K562 (cell line): ENCODE data around the gene CALU. TPM values are rescaled to one million over a fixed set of nuclear protein-coding genes. Genes with fewer than 3 reads are reported as not detected.
A peak's percentile ranks its signal among the peaks of the same experiment; 100 is the strongest.

Experiments used
- ARHGAP35 ChIP-seq: fragments of 450-650 bp; IDR thresholded peaks from 2 replicates; pipeline ENCODE4 v1.6.1; 2018; ENCODE audit not compliant: partially characterized antibody
- CCNT2 ChIP-seq: IDR thresholded peaks from 2 replicates; pipeline ENCODE4 v1.6.1; 2011; ENCODE audit warnings: borderline replicate concordance, low read depth, mild to moderate bottlenecking, moderate library complexity, mixed read lengths, low read length; ENCODE audit not compliant: insufficient read length; ENCODE audit errors: extremely low read depth
- CEBPZ ChIP-seq: fragments of 150-350 bp; IDR thresholded peaks from 2 replicates; pipeline ENCODE4 v1.6.1; 2014; ENCODE audit warnings: low read depth, mild to moderate bottlenecking, low read length, borderline replicate concordance
- CHCHD3 ChIP-seq: fragments of 250-450 bp; sonication (Bioruptor Pico); IDR thresholded peaks from 2 replicates; pipeline ENCODE4 v2.1.2; 2022; ENCODE audit warnings: mild to moderate bottlenecking
- ELK1 ChIP-seq: sonication (generic); formaldehyde crosslinking; IDR thresholded peaks from 2 replicates; pipeline ENCODE4 v1.8.1; 2022; ENCODE audit warnings: missing genetic modification reagents
- HMBOX1 ChIP-seq: sonication (generic); IDR thresholded peaks from 2 replicates; pipeline ENCODE4 v1.6.1; 2016
- HOXB6 ChIP-seq: fragments of 250-450 bp; sonication (Bioruptor Pico); IDR thresholded peaks from 2 replicates; pipeline ENCODE4 v1.5.1; 2022; ENCODE audit warnings: mild to moderate bottlenecking, borderline replicate concordance
- HSF4 ChIP-seq: fragments of 250-450 bp; sonication (Bioruptor Pico); IDR thresholded peaks from 2 replicates; pipeline ENCODE4 v2.1.2; 2022; ENCODE audit warnings: mild to moderate bottlenecking, moderate library complexity, borderline replicate concordance
- KDM2B ChIP-seq: fragments of 250-450 bp; sonication (Bioruptor Pico); IDR thresholded peaks from 2 replicates; pipeline ENCODE4 v1.8.0; 2021; ENCODE audit warnings: mild to moderate bottlenecking, moderate library complexity
- LEF1 ChIP-seq: fragments of 450-650 bp; IDR thresholded peaks from 2 replicates; pipeline ENCODE4 v1.6.1; 2016; ENCODE audit warnings: mild to moderate bottlenecking
- MCM3 ChIP-seq: fragments of 450-650 bp; IDR thresholded peaks from 2 replicates; pipeline ENCODE4 v1.6.1; 2016
- MCM7 ChIP-seq, 2 experiments: fragments of 450-650 bp; IDR thresholded peaks; 2 replicates each; pipeline ENCODE4 v1.6.1; 2016 to 2018
- MIER1 ChIP-seq: fragments of 450-650 bp; IDR thresholded peaks from 2 replicates; pipeline ENCODE4 v1.6.1; 2016; ENCODE audit warnings: antibody characterized with exemption, mild to moderate bottlenecking, low read depth
- MTF1 ChIP-seq: fragments of 250-450 bp; sonication (Bioruptor Pico); IDR thresholded peaks from 2 replicates; pipeline ENCODE4 v1.9.0; 2021; ENCODE audit warnings: moderate library complexity, mild to moderate bottlenecking, inconsistent platforms, borderline replicate concordance
- NFIC ChIP-seq: fragments of 450-650 bp; IDR thresholded peaks from 2 replicates; pipeline ENCODE4 v1.6.1; 2017; ENCODE audit warnings: mild to moderate bottlenecking, inconsistent platforms
- POLR2G ChIP-seq: fragments of 200-400 bp; formaldehyde crosslinking; IDR thresholded peaks from 2 replicates; pipeline ENCODE4 v1.6.1; 2017; ENCODE audit warnings: low read depth, mild to moderate bottlenecking, antibody characterized with exemption, low read length, moderate library complexity
- SMAD3 ChIP-seq: fragments of 450-650 bp; formaldehyde crosslinking; conservative IDR thresholded peaks from 2 replicates; pipeline ENCODE4 v1.4.0; 2020; ENCODE audit warnings: mild to moderate bottlenecking
- TCFL5 ChIP-seq: fragments of 250-450 bp; sonication (Bioruptor Pico); conservative IDR thresholded peaks from 2 replicates; pipeline ENCODE4 v1.6.1; 2021; ENCODE audit warnings: mild to moderate bottlenecking, moderate library complexity, matching md5 sums
- TEAD4 ChIP-seq, 2 experiments: sonication (generic) in 1 of 2; formaldehyde crosslinking in 1 of 2; IDR thresholded peaks; 2 replicates each; pipeline versions ENCODE4 v1.6.1 to v1.8.0; 2012 to 2022; ENCODE audit warnings: borderline replicate concordance in 1 of 2, inconsistent platforms in 1 of 2, low read length in 1 of 2, mild to moderate bottlenecking in 1 of 2, missing genetic modification reagents in 1 of 2
- TRIM24 ChIP-seq, 2 experiments: fragments of 450-650 bp; IDR thresholded peaks; 2 replicates each; pipeline ENCODE4 v1.6.1; 2016
- ZBTB12 ChIP-seq: fragments of 250-450 bp; sonication (Bioruptor Pico); IDR thresholded peaks from 2 replicates; pipeline ENCODE4 v1.4.0; 2020
- ZNF224 ChIP-seq: sonication (generic); formaldehyde crosslinking; IDR thresholded peaks from 2 replicates; pipeline ENCODE4 v1.8.0; 2022; ENCODE audit warnings: mild to moderate bottlenecking, missing genetic modification reagents
- ZNF699 ChIP-seq: fragments of 250-450 bp; sonication (Bioruptor Pico); IDR thresholded peaks from 2 replicates; pipeline ENCODE4 v1.8.0; 2021; ENCODE audit warnings: mild to moderate bottlenecking, moderate library complexity; ENCODE audit not compliant: insufficient replicate concordance
- polyA plus RNA-seq, 8 experiments: library from polyadenylated mRNA; depleted of rRNA in 4 of 8; stranded (reverse) in 5 of 8; unstranded in 3 of 8; fragments of >200 nt; fragmentation: Nextera tagmentation in 2 of 8; fragmentation: Illumina TruSeq in 1 of 8; extraction: Ambion mirVana in 2 of 8; extraction: Trizol in 1 of 8; gene quantifications; 2 replicates each; pipeline versions ENCODE4 v1.2.1 to v1.2.3, GENCODE V29; 2011 to 2014; ENCODE audit warnings: inconsistent platforms in 1 of 8, missing spikeins in 1 of 8
- total RNA-seq, 7 experiments: library from RNA; depleted of rRNA in 6 of 7; stranded (reverse); fragments of >200 nt in 6 of 7; fragmentation: Illumina TruSeq in 2 of 7; extraction: Trizol in 2 of 7; gene quantifications; 2 replicates each; pipeline versions ENCODE4 v1.2.1 to v1.2.3, GENCODE V29; 2011 to 2021; ENCODE audit warnings: low replicate concordance in 1 of 7

Gene CALU
- total and polyA plus RNA-seq, 9 of the 15 experiments (the other 6 are each of a cell fraction or from before 2014, with no cell fraction given): 166 to 286 (median 215) TPM

GRCh38 chr7:128738570-128739047 lies 550 bp upstream of the CALU start (continued):
- TF ChIP-seq ZNF699: no peak
- peak; percentile 76 for TF ChIP-seq LEF1
- TF ChIP-seq MTF1 (CRISPR knock-in tag): no peak
- TF ChIP-seq CHCHD3 (CRISPR knock-in tag): no peak
- TF ChIP-seq KDM2B (CRISPR knock-in tag): peak; percentile 74; the same call in 1 of the 2 replicates
- TF ChIP-seq HOXB6 (CRISPR knock-in tag): no peak
- no peak for TF ChIP-seq ARHGAP35
- TF ChIP-seq MCM3: no peak
- no peak for TF ChIP-seq ELK1
- 0 out of 4 replicates have a peak, but pooled peaks of 1 of the 2 experiments have one; percentile 50 for TF ChIP-seq MCM7 (IDR thresholded peaks at IDR 0.05)
- TF ChIP-seq TCFL5 (CRISPR knock-in tag): no peak
- no peak for TF ChIP-seq HSF4 (CRISPR knock-in tag)
- TF ChIP-seq CCNT2: no peak
- TF ChIP-seq HMBOX1: peak; percentile 39; the same call in 1 of the 2 replicates
- peak; percentile 52; the same call in 1 of the 2 replicates for TF ChIP-seq TEAD4 (IDR thresholded peaks at IDR 0.05; ENCODE audit: low read length)
- TF ChIP-seq TEAD4 (CRISPR knock-in tag; IDR thresholded peaks at IDR 0.05; ENCODE audit: borderline replicate concordance): no peak
- TF ChIP-seq CEBPZ: no peak
- TF ChIP-seq ZNF224 (CRISPR knock-in tag): 0 out of 2 replicates have a peak, but pooled peaks have one; percentile 33
- TF ChIP-seq SMAD3 (CRISPR knock-in tag): peak; percentile 70; the same call in 1 of the 2 replicates
- no peak for TF ChIP-seq ZBTB12
- TF ChIP-seq POLR2G: no peak
- peak; percentile 74; the same call in 1 of the 2 replicates for TF ChIP-seq MIER1
- peak; percentile 81 for TF ChIP-seq NFIC
- TF ChIP-seq TRIM24 (IDR thresholded peaks at IDR 0.05): peak in 1 of 2 experiments; percentile 50; a peak in 2 of 4 replicates
